ENCODE results near the gene TRIM56.
"Not testable (repeated sequence)": the region's sequence is repeated elsewhere in the genome, so short reads cannot be mapped to it uniquely, and the experiment has no call there.

The TRIM56 gene

GRCh38 chr7:101125989-101126650, 40.8 kb downstream of the TRIM56 start:
- Mint-ChIP-seq H3K27ac (peak overlapping the region; percentile 49), H3K4me1 (peaks cover 32% of the 10 kb centered on the region)

DNA sequence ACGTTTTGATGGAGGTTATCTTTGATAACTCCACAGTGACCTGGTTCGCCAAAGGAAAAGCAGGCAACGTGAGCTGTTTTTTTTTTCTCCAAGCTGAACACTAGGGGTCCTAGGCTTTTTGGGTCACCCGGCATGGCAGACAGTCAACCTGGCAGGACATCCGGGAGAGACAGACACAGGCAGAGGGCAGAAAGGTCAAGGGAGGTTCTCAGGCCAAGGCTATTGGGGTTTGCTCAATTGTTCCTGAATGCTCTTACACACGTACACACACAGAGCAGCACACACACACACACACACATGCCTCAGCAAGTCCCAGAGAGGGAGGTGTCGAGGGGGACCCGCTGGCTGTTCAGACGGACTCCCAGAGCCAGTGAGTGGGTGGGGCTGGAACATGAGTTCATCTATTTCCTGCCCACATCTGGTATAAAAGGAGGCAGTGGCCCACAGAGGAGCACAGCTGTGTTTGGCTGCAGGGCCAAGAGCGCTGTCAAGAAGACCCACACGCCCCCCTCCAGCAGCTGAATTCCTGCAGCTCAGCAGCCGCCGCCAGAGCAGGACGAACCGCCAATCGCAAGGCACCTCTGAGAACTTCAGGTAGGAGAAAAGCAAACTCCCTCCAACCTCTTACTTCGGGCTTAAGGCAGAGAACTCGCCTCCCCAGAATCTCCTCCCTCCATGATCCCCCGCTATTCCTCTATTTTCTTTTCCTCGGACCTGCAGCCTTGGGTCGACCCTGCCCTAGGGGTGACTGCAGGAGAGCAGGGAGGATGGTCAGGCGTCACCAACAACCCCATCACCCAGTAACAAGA, 41.6 kb downstream of the TRIM56 start, which contains the start of gene SERPINE1:
Gene SERPINE1, plus strand, starts transcription at position 454 of the 809 bp plus-strand sequence. CDS start 1,290 bp downstream, outside the sequence.
- Mint-ChIP-seq H3K4me3 (peak within 1 kb of the TSS; percentile 45), H3K27ac (peak within 1 kb of the TSS; percentile 49), H3K4me1 (peaks cover 29% of the 10 kb centered on the region), H3K27me3 (peaks cover 26% of the 10 kb centered on the region), H3K9me3 (no peaks in the 10 kb centered on the region), H3K36me3 (no peaks in the 10 kb centered on the region)
- peak in 1 of 2 donors; percentile 16 for DNase-seq (ENCODE audit: low spot score in 2 of 2)
- peak; percentile 62 for ATAC-seq (ENCODE audit: low read depth)

More at GRCh38 chr7:101125989-101126650, 40.8 kb downstream of the TRIM56 start:
- H3K36me3 Mint-ChIP-seq, result no peaks in the 10 kb centered on the region
- no peaks in the 10 kb centered on the region for H3K9me3 Mint-ChIP-seq
- DNase-seq (ENCODE audit: low spot score in 2 of 2) (no peak), ATAC-seq (ENCODE audit: low read depth) (peak; percentile 74)
- peak overlapping the region; percentile 35 for H3K4me3 Mint-ChIP-seq
- H3K27me3 Mint-ChIP-seq, result peaks cover 27% of the 10 kb centered on the region

DNA sequence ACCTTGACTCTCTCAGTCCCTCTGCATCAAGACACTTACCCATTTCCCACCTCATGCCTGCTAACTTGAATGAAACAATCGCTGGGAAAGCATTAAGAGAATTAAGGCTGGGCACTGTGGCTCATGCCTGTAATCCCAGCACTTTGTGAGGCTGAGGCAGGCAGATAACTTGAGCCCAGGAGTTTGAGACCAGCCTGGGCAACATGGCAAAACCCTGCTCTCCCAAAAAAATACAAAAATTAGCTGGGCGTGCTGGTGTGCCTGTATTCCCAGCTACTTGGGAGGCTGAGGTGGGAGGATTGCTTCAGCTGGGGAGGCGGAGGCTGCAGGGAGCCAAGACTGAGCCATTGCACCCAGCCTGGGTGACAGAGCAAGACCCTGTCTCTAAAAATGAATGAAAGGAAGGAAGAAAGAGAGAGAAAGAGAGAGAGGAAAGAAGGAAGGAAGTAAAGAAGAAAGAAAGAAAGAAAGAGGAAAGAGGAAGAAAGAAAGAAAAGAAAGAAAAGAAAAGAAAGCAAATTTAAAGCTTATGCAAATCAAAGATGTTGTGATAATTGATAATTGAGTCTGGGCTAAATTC, 42.3 kb downstream of the TRIM56 start:
- ATAC-seq (ENCODE audit: low read depth), result no peak
- Mint-ChIP-seq H3K4me1 (peaks cover 24% of the 10 kb centered on the region), H3K9me3 (no peaks in the 10 kb centered on the region), H3K27me3 (peaks cover 26% of the 10 kb centered on the region), H3K36me3 (no peaks in the 10 kb centered on the region), H3K4me3 (no peak overlapping the region), H3K27ac (no peak overlapping the region)
- no peak for DNase-seq (ENCODE audit: low spot score in 2 of 2)

DNA sequence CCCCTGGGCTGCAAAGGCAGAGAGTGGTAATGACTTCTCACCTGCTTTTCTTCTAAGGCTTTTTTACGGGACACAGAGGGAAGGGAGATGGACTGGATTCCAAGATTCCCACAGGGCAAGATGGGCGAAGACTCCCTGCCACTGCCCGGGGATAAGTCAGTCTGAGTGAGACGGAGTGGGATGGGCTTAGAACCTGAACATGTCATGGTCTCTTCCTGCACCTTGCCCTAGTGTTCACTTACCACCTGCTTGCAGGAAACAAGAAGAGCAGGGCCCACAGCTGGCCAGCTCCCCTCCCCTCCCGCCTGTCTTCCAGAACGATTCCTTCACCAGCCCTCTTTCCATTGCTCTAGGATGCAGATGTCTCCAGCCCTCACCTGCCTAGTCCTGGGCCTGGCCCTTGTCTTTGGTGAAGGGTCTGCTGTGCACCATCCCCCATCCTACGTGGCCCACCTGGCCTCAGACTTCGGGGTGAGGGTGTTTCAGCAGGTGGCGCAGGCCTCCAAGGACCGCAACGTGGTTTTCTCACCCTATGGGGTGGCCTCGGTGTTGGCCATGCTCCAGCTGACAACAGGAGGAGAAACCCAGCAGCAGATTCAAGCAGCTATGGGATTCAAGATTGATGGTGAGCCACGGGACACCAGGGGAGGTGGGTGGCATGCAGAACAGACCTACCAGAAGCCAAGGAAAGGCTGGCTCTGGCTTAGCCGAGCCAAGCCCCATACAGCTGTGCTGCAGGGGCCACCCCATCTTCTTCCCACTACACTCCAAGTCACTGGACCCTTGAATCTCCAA, 43.0 kb downstream of the TRIM56 start:
- Mint-ChIP-seq H3K36me3 (no peaks in the 10 kb centered on the region), H3K27ac (no peak overlapping the region), H3K27me3 (peaks cover 27% of the 10 kb centered on the region), H3K4me1 (peaks cover 23% of the 10 kb centered on the region), H3K4me3 (no peak overlapping the region), H3K9me3 (no peaks in the 10 kb centered on the region)
- ATAC-seq (ENCODE audit: low read depth) (no peak), DNase-seq (ENCODE audit: low spot score in 2 of 2) (no peak)

- peaks cover 34% of the 10 kb centered on the region for H3K27me3 Mint-ChIP-seq
- no peaks in the 10 kb centered on the region for H3K36me3 Mint-ChIP-seq
- no peak overlapping the region for H3K4me3 Mint-ChIP-seq
- H3K9me3 Mint-ChIP-seq, result no peaks in the 10 kb centered on the region
- H3K4me1 Mint-ChIP-seq, result peaks cover 23% of the 10 kb centered on the region
- ATAC-seq (ENCODE audit: low read depth) (no peak), DNase-seq (ENCODE audit: low spot score in 2 of 2) (no peak)
- no peak overlapping the region for H3K27ac Mint-ChIP-seq
These were observed 44.4 kb downstream of the TRIM56 start for GRCh38 chr7:101129603-101130117.

GRCh38 chr7:101132626-101133600, 47.6 kb downstream of the TRIM56 start:
- ATAC-seq (ENCODE audit: low read depth); DNase-seq (ENCODE audit: low spot score in 2 of 2); H3K4me3 Mint-ChIP-seq; H3K27ac Mint-ChIP-seq; H3K36me3 Mint-ChIP-seq; H3K4me1 Mint-ChIP-seq; H3K9me3 Mint-ChIP-seq: not testable (repeated sequence)
- H3K27me3 Mint-ChIP-seq, result peaks cover 43% of the 10 kb centered on the region

DNA sequence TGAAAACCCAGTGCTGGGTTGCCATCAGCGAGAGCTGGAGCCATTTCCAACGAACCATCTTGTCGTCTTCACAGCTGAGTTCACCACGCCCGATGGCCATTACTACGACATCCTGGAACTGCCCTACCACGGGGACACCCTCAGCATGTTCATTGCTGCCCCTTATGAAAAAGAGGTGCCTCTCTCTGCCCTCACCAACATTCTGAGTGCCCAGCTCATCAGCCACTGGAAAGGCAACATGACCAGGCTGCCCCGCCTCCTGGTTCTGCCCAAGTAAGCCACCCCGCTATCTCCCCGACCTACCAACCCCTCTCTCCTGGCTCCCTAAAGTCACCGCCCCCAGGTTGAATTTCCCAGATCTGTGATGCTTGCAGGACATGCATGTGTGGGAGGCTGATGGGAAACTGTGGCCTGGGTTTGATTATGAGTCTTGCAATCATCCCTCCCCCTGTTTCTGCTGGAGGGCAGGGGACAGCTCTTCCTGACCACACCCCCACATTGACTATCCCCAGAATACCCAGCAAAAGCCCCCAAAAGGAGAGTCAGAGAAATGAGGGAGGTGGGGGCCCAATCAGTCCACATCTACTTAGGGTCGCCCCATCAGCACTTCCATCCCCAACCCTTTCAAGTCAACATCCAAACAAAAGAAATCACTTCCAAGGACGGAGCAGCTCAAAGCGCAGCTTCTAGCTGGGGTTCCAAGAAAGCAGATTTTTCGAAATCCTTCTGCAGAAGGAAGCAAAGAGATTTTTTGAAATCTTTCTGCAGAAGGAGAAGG, 48.5 kb downstream of the TRIM56 start:
- Mint-ChIP-seq H3K4me3 (no peak overlapping the region), H3K36me3 (no peaks in the 10 kb centered on the region), H3K27ac (no peak overlapping the region), H3K27me3 (peaks cover 39% of the 10 kb centered on the region), H3K9me3 (no peaks in the 10 kb centered on the region), H3K4me1 (peaks cover 4% of the 10 kb centered on the region)
- no peak for ATAC-seq (ENCODE audit: low read depth)
- no peak for DNase-seq (ENCODE audit: low spot score in 2 of 2)

- H3K4me1 Mint-ChIP-seq, result peaks cover 4% of the 10 kb centered on the region
- no peak for ATAC-seq (ENCODE audit: low read depth)
- no peak for DNase-seq (ENCODE audit: low spot score in 2 of 2)
- H3K4me3 Mint-ChIP-seq, result no peak overlapping the region
- H3K36me3 Mint-ChIP-seq, result no peaks in the 10 kb centered on the region
- peaks cover 37% of the 10 kb centered on the region for H3K27me3 Mint-ChIP-seq
- no peaks in the 10 kb centered on the region for H3K9me3 Mint-ChIP-seq
- H3K27ac Mint-ChIP-seq, result no peak overlapping the region
These were observed 49.2 kb downstream of the TRIM56 start for GRCh38 chr7:101134399-101134980.

DNA sequence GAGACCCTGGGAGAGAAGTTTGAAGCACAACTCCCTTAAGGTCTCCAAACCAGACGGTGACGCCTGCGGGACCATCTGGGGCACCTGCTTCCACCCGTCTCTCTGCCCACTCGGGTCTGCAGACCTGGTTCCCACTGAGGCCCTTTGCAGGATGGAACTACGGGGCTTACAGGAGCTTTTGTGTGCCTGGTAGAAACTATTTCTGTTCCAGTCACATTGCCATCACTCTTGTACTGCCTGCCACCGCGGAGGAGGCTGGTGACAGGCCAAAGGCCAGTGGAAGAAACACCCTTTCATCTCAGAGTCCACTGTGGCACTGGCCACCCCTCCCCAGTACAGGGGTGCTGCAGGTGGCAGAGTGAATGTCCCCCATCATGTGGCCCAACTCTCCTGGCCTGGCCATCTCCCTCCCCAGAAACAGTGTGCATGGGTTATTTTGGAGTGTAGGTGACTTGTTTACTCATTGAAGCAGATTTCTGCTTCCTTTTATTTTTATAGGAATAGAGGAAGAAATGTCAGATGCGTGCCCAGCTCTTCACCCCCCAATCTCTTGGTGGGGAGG, 52.5 kb downstream of the TRIM56 start:
- H3K36me3 Mint-ChIP-seq, result no peaks in the 10 kb centered on the region
- DNase-seq (ENCODE audit: low spot score in 2 of 2), result no peak
- H3K9me3 Mint-ChIP-seq, result no peaks in the 10 kb centered on the region
- H3K4me3 Mint-ChIP-seq, result no peak overlapping the region
- peaks cover 4% of the 10 kb centered on the region for H3K4me1 Mint-ChIP-seq
- H3K27me3 Mint-ChIP-seq, result peaks cover 30% of the 10 kb centered on the region
- H3K27ac Mint-ChIP-seq, result no peak overlapping the region
- ATAC-seq (ENCODE audit: low read depth), result no peak

DNA sequence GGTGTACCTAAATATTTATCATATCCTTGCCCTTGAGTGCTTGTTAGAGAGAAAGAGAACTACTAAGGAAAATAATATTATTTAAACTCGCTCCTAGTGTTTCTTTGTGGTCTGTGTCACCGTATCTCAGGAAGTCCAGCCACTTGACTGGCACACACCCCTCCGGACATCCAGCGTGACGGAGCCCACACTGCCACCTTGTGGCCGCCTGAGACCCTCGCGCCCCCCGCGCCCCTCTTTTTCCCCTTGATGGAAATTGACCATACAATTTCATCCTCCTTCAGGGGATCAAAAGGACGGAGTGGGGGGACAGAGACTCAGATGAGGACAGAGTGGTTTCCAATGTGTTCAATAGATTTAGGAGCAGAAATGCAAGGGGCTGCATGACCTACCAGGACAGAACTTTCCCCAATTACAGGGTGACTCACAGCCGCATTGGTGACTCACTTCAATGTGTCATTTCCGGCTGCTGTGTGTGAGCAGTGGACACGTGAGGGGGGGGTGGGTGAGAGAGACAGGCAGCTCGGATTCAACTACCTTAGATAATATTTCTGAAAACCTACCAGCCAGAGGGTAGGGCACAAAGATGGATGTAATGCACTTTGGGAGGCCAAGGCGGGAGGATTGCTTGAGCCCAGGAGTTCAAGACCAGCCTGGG, 53.1 kb downstream of the TRIM56 start:
- ATAC-seq (ENCODE audit: low read depth) (peak; percentile 90), DNase-seq (ENCODE audit: low spot score in 2 of 2) (peak in 1 of 2 donors; percentile 47)
- Mint-ChIP-seq H3K27me3 (peaks cover 29% of the 10 kb centered on the region), H3K36me3 (no peaks in the 10 kb centered on the region), H3K4me1 (peaks cover 6% of the 10 kb centered on the region), H3K9me3 (no peaks in the 10 kb centered on the region), H3K27ac (no peak overlapping the region), H3K4me3 (no peak overlapping the region)

GRCh38 chr7:101140339-101140699, 55.0 kb downstream of the TRIM56 start:
- Mint-ChIP-seq H3K4me3 (no peak overlapping the region), H3K36me3 (no peaks in the 10 kb centered on the region), H3K9me3 (no peaks in the 10 kb centered on the region), H3K4me1 (peaks cover 9% of the 10 kb centered on the region), H3K27me3 (peaks cover 22% of the 10 kb centered on the region), H3K27ac (no peak overlapping the region)
- no peak for DNase-seq (ENCODE audit: low spot score in 2 of 2)
- ATAC-seq (ENCODE audit: low read depth), result no peak
